ENCODE data around the gene WFDC6.

- TF ChIP-seq CTCF (IDR thresholded peaks at IDR 0.05; ENCODE audit: poor library complexity, severe bottlenecking) (no peak), EZH2 (IDR thresholded peaks at IDR 0.05; ENCODE audit: borderline replicate concordance, insufficient read depth, low read length, poor library complexity, severe bottlenecking) (no peak), EP300 (conservative IDR thresholded peaks at IDR 0.05; ENCODE audit: poor library complexity, severe bottlenecking) (no peak), REST (IDR thresholded peaks at IDR 0.05; ENCODE audit: borderline replicate concordance) (no peak), RAD21 (conservative IDR thresholded peaks at IDR 0.05) (no peak), POLR2AphosphoS5 (IDR thresholded peaks at IDR 0.05) (no peak), SMC3 (conservative IDR thresholded peaks at IDR 0.05; ENCODE audit: poor library complexity) (no peak)
Observed at GRCh38 chr20:45578231-45578630, 38.9 kb upstream of the WFDC6 start.
